Stimulated activated CD4-positive, alpha-beta T cell treated with anti-CD3 and anti-CD28 coated beads, Interleukin-2, amount 100 ng/mL, for 4 hours (primary cell): ENCODE data around the gene SWSAP1.

Experiments
- DNase-seq: peaks from one replicate; pipeline ENCODE4 v3.0.0-alpha.2; 2020; ENCODE audit warnings: low read depth

The SWSAP1 gene

GRCh38 chr19:11416346-11417052 lies 42.0 kb downstream of the SWSAP1 start:
- no peak for DNase-seq

- no peak for DNase-seq
Measured at GRCh38 chr19:11418094-11418548, 43.7 kb downstream of the SWSAP1 start.

- no peak for DNase-seq
Measured at GRCh38 chr19:11418549-11419506, 44.4 kb downstream of the SWSAP1 start, which contains the start of gene RGL3. RGL3 (minus strand) TSS chr19:11419314; CDS start chr19:11419278, 36 bp downstream.

GRCh38 chr19:11420429-11421370 lies 46.2 kb downstream of the SWSAP1 start:
- DNase-seq: no peak

- no peak for DNase-seq
Measured at GRCh38 chr19:11421371-11422098, 47.1 kb downstream of the SWSAP1 start.

- peak; percentile 38 for DNase-seq
Measured at GRCh38 chr19:11422163-11423065, 47.9 kb downstream of the SWSAP1 start.

- no peak for DNase-seq
Measured at GRCh38 chr19:11423164-11423790, 48.8 kb downstream of the SWSAP1 start.

- DNase-seq: no peak
Measured at GRCh38 chr19:11423791-11424181, 49.3 kb downstream of the SWSAP1 start.
